Measurements from ENCODE around the gene PYGO1.

PYGO1 gene

GRCh38 chr15:55627730-55628368 lies 39.7 kb upstream of the PYGO1 start:
- H3K36me3 ChIP-seq (ENCODE audit: control insufficient read depth in 4 of 4, insufficient read depth in 4 of 4, low read length in 3 of 4), result no peaks in the 10 kb centered on the region
- H3K4me1 ChIP-seq (ENCODE audit: control extremely low read depth in 1 of 4, control insufficient read depth in 4 of 4, insufficient read depth in 4 of 4, low read length in 3 of 4), result no peaks in the 10 kb centered on the region
- ChIA-PET CTCF (interaction anchor here (0.7 to 1.0 kb wide), 2 partner anchors 18 to 223 kb away, joined by 3 read pairs; no protein-coding TSS in a partner anchor), POLR2A (no interaction called here)
- WGBS (ENCODE audit: insufficient coverage), result 79% methylated on average over 7 of the region's 7 CpGs
- H3K4me3 ChIP-seq (ENCODE audit: control insufficient read depth in 1 of 7, extremely low read depth in 1 of 7, insufficient read depth in 4 of 7, low read depth in 2 of 7, low read length in 6 of 7), result no peak overlapping the region
- no peaks in the 10 kb centered on the region for H3K9me3 ChIP-seq (ENCODE audit: control extremely low read depth in 1 of 5, control insufficient read depth in 4 of 5, insufficient read depth in 2 of 5, low read depth in 1 of 5, low read length in 4 of 5)
- no peaks in the 10 kb centered on the region for H3K27me3 ChIP-seq (replicated peaks in 2 of 5; ENCODE audit: control insufficient read depth in 4 of 5, insufficient read depth in 5 of 5, low read length in 4 of 5)
- DNase-seq, result peak in 2 of 3 donors; percentile 15 to 32
- H3K27ac ChIP-seq (ENCODE audit: insufficient read depth in 1 of 2, low read depth in 1 of 2, low read length in 2 of 2, poor library complexity in 1 of 2, severe bottlenecking in 2 of 2), result no peak overlapping the region

- Histone ChIP-seq H3K27me3 (replicated peaks in 2 of 5; ENCODE audit: control insufficient read depth in 4 of 5, insufficient read depth in 5 of 5, low read length in 4 of 5) (peaks cover 0 to 3% (median 0%) of the 10 kb centered on the region in 5 experiments), H3K4me3 (ENCODE audit: control insufficient read depth in 1 of 7, extremely low read depth in 1 of 7, insufficient read depth in 4 of 7, low read depth in 2 of 7, low read length in 6 of 7) (no peak overlapping the region), H3K9me3 (ENCODE audit: control extremely low read depth in 1 of 5, control insufficient read depth in 4 of 5, insufficient read depth in 2 of 5, low read depth in 1 of 5, low read length in 4 of 5) (no peaks in the 10 kb centered on the region), H3K27ac (ENCODE audit: insufficient read depth in 1 of 2, low read depth in 1 of 2, low read length in 2 of 2, poor library complexity in 1 of 2, severe bottlenecking in 2 of 2) (no peak overlapping the region), H3K36me3 (ENCODE audit: control insufficient read depth in 4 of 4, insufficient read depth in 4 of 4, low read length in 3 of 4) (no peaks in the 10 kb centered on the region), H3K4me1 (ENCODE audit: control extremely low read depth in 1 of 4, control insufficient read depth in 4 of 4, insufficient read depth in 4 of 4, low read length in 3 of 4) (no peaks in the 10 kb centered on the region)
- 88% methylated on average over 4 of the region's 6 CpGs for WGBS (ENCODE audit: insufficient coverage)
- peak in 2 of 3 donors; percentile 46 to 67 for DNase-seq
- POLR2A ChIA-PET, result no interaction called here
- CTCF ChIA-PET, result interaction anchor here (1.4 kb wide), 1 partner anchor 24 kb away, joined by 3 read pairs; no protein-coding TSS in a partner anchor
Measured at GRCh38 chr15:55619783-55620182, 31.6 kb upstream of the PYGO1 start.

GRCh38 chr15:55618387-55618786 lies 30.2 kb upstream of the PYGO1 start:
- H3K4me3 ChIP-seq (ENCODE audit: control insufficient read depth in 1 of 7, extremely low read depth in 1 of 7, insufficient read depth in 4 of 7, low read depth in 2 of 7, low read length in 6 of 7), result no peak overlapping the region

GRCh38 chr15:55615445-55615844 lies 27.3 kb upstream of the PYGO1 start:
- DNase-seq, result no peak
- Histone ChIP-seq H3K27me3 (replicated peaks in 2 of 5; ENCODE audit: control insufficient read depth in 4 of 5, insufficient read depth in 5 of 5, low read length in 4 of 5) (peaks cover 0 to 5% (median 0%) of the 10 kb centered on the region in 5 experiments), H3K36me3 (ENCODE audit: control insufficient read depth in 4 of 4, insufficient read depth in 4 of 4, low read length in 3 of 4) (no peaks in the 10 kb centered on the region), H3K4me3 (ENCODE audit: control insufficient read depth in 1 of 7, extremely low read depth in 1 of 7, insufficient read depth in 4 of 7, low read depth in 2 of 7, low read length in 6 of 7) (no peak overlapping the region), H3K9me3 (ENCODE audit: control extremely low read depth in 1 of 5, control insufficient read depth in 4 of 5, insufficient read depth in 2 of 5, low read depth in 1 of 5, low read length in 4 of 5) (no peaks in the 10 kb centered on the region), H3K27ac (ENCODE audit: insufficient read depth in 1 of 2, low read depth in 1 of 2, low read length in 2 of 2, poor library complexity in 1 of 2, severe bottlenecking in 2 of 2) (no peak overlapping the region), H3K4me1 (ENCODE audit: control extremely low read depth in 1 of 4, control insufficient read depth in 4 of 4, insufficient read depth in 4 of 4, low read length in 3 of 4) (no peaks in the 10 kb centered on the region)
- ChIA-PET CTCF (no interaction called here), POLR2A (no interaction called here)
- no CpG with 5 or more reads among the region's 1 CpG for WGBS (ENCODE audit: insufficient coverage)

More at GRCh38 chr15:55618387-55618786, 30.2 kb upstream of the PYGO1 start:
- 100% methylated on average over 3 of the region's 4 CpGs for WGBS (ENCODE audit: insufficient coverage)
- H3K4me1 ChIP-seq (ENCODE audit: control extremely low read depth in 1 of 4, control insufficient read depth in 4 of 4, insufficient read depth in 4 of 4, low read length in 3 of 4), result no peaks in the 10 kb centered on the region
- no peaks in the 10 kb centered on the region for H3K36me3 ChIP-seq (ENCODE audit: control insufficient read depth in 4 of 4, insufficient read depth in 4 of 4, low read length in 3 of 4)
- DNase-seq, result no peak
- H3K27ac ChIP-seq (ENCODE audit: insufficient read depth in 1 of 2, low read depth in 1 of 2, low read length in 2 of 2, poor library complexity in 1 of 2, severe bottlenecking in 2 of 2), result no peak overlapping the region
- H3K27me3 ChIP-seq (replicated peaks in 2 of 5; ENCODE audit: control insufficient read depth in 4 of 5, insufficient read depth in 5 of 5, low read length in 4 of 5), result peaks cover 0 to 5% (median 0%) of the 10 kb centered on the region in 5 experiments
- CTCF ChIA-PET, result no interaction called here
- no peaks in the 10 kb centered on the region for H3K9me3 ChIP-seq (ENCODE audit: control extremely low read depth in 1 of 5, control insufficient read depth in 4 of 5, insufficient read depth in 2 of 5, low read depth in 1 of 5, low read length in 4 of 5)
- POLR2A ChIA-PET, result no interaction called here

- Histone ChIP-seq H3K4me1 (ENCODE audit: control extremely low read depth in 1 of 4, control insufficient read depth in 4 of 4, insufficient read depth in 4 of 4, low read length in 3 of 4) (no peaks in the 10 kb centered on the region), H3K9me3 (ENCODE audit: control extremely low read depth in 1 of 5, control insufficient read depth in 4 of 5, insufficient read depth in 2 of 5, low read depth in 1 of 5, low read length in 4 of 5) (peaks cover 0 to 2% (median 0%) of the 10 kb centered on the region in 5 experiments), H3K36me3 (ENCODE audit: control insufficient read depth in 4 of 4, insufficient read depth in 4 of 4, low read length in 3 of 4) (no peaks in the 10 kb centered on the region), H3K27ac (ENCODE audit: insufficient read depth in 1 of 2, low read depth in 1 of 2, low read length in 2 of 2, poor library complexity in 1 of 2, severe bottlenecking in 2 of 2) (no peak overlapping the region), H3K27me3 (replicated peaks in 2 of 5; ENCODE audit: control insufficient read depth in 4 of 5, insufficient read depth in 5 of 5, low read length in 4 of 5) (peaks cover 0 to 3% (median 0%) of the 10 kb centered on the region in 5 experiments), H3K4me3 (ENCODE audit: control insufficient read depth in 1 of 7, extremely low read depth in 1 of 7, insufficient read depth in 4 of 7, low read depth in 2 of 7, low read length in 6 of 7) (no peak overlapping the region)
- 97% methylated on average over 4 of the region's 4 CpGs for WGBS (ENCODE audit: insufficient coverage)
- CTCF ChIA-PET, result interaction anchor here (0.7 kb wide), 1 partner anchor 89 kb away, joined by 3 read pairs; no protein-coding TSS in a partner anchor
- POLR2A ChIA-PET, result no interaction called here
- no peak for DNase-seq
Measured at GRCh38 chr15:55613727-55614126, 25.6 kb upstream of the PYGO1 start.

GRCh38 chr15:55606214-55606613 lies 18.1 kb upstream of the PYGO1 start:
- CTCF ChIA-PET, result no interaction called here
- WGBS (ENCODE audit: insufficient coverage), result 95% methylated on average over 2 of the region's 5 CpGs
- Histone ChIP-seq H3K4me3 (ENCODE audit: control insufficient read depth in 1 of 7, extremely low read depth in 1 of 7, insufficient read depth in 4 of 7, low read depth in 2 of 7, low read length in 6 of 7) (no peak overlapping the region), H3K27ac (ENCODE audit: insufficient read depth in 1 of 2, low read depth in 1 of 2, low read length in 2 of 2, poor library complexity in 1 of 2, severe bottlenecking in 2 of 2) (no peak overlapping the region), H3K27me3 (replicated peaks in 2 of 5; ENCODE audit: control insufficient read depth in 4 of 5, insufficient read depth in 5 of 5, low read length in 4 of 5) (no peaks in the 10 kb centered on the region), H3K9me3 (ENCODE audit: control extremely low read depth in 1 of 5, control insufficient read depth in 4 of 5, insufficient read depth in 2 of 5, low read depth in 1 of 5, low read length in 4 of 5) (peaks cover 0 to 13% (median 1%) of the 10 kb centered on the region in 5 experiments), H3K4me1 (ENCODE audit: control extremely low read depth in 1 of 4, control insufficient read depth in 4 of 4, insufficient read depth in 4 of 4, low read length in 3 of 4) (no peaks in the 10 kb centered on the region), H3K36me3 (ENCODE audit: control insufficient read depth in 4 of 4, insufficient read depth in 4 of 4, low read length in 3 of 4) (no peaks in the 10 kb centered on the region)
- POLR2A ChIA-PET, result no interaction called here
- DNase-seq, result no peak

GRCh38 chr15:55601374-55601773 lies 13.2 kb upstream of the PYGO1 start:
- Histone ChIP-seq H3K4me3 (ENCODE audit: control insufficient read depth in 1 of 7, extremely low read depth in 1 of 7, insufficient read depth in 4 of 7, low read depth in 2 of 7, low read length in 6 of 7) (no peak overlapping the region), H3K4me1 (ENCODE audit: control extremely low read depth in 1 of 4, control insufficient read depth in 4 of 4, insufficient read depth in 4 of 4, low read length in 3 of 4) (no peaks in the 10 kb centered on the region), H3K27me3 (replicated peaks in 2 of 5; ENCODE audit: control insufficient read depth in 4 of 5, insufficient read depth in 5 of 5, low read length in 4 of 5) (no peaks in the 10 kb centered on the region), H3K27ac (ENCODE audit: insufficient read depth in 1 of 2, low read depth in 1 of 2, low read length in 2 of 2, poor library complexity in 1 of 2, severe bottlenecking in 2 of 2) (no peak overlapping the region), H3K9me3 (ENCODE audit: control extremely low read depth in 1 of 5, control insufficient read depth in 4 of 5, insufficient read depth in 2 of 5, low read depth in 1 of 5, low read length in 4 of 5) (peaks cover 0 to 5% (median 0%) of the 10 kb centered on the region in 5 experiments), H3K36me3 (ENCODE audit: control insufficient read depth in 4 of 4, insufficient read depth in 4 of 4, low read length in 3 of 4) (no peaks in the 10 kb centered on the region)
- DNase-seq, result no peak
- POLR2A ChIA-PET, result no interaction called here
- WGBS (ENCODE audit: insufficient coverage), result 100% methylated on average over 2 of the region's 5 CpGs
- CTCF ChIA-PET, result no interaction called here
